HEK293 (cell line): ENCODE measurements around the gene MYO1B.

Source experiments
- CTCF ChIA-PET: fragments of 350-600 bp; formaldehyde crosslinking; extraction: SDS; loops from one replicate; lab custom pipeline; 2021; ENCODE audit warnings: antibody characterized with exemption; lab: Yijun Ruan, JAX
- POLR2A ChIA-PET: fragments of 300-600 bp; formaldehyde crosslinking; extraction: SDS; loops from one replicate; lab custom pipeline; 2020; ENCODE audit warnings: antibody characterized with exemption, inconsistent platforms; lab: Yijun Ruan, JAX
- H3K27ac ChIP-seq: fragments of 200-500 bp; sonication (Bioruptor generic); 2 replicates; pipeline ENCODE4 v1.5.1; 2014; ENCODE audit warnings: low read depth, low read length, control low read depth, inconsistent platforms; ENCODE audit errors: extremely low read depth
- H3K36me3 ChIP-seq, 2 experiments: fragments of 200-500 bp in 1 of 2; sonication (Bioruptor generic) in 1 of 2; 1 replicate in 1 of 2; 2 replicates in 1 of 2; pipeline ENCODE4 v1.5.1; 2014 to 2017; ENCODE audit warnings: inconsistent platforms in 2 of 2, low read length in 2 of 2; ENCODE audit not compliant: control insufficient read depth in 2 of 2, insufficient read depth in 1 of 2
- H3K4me1 ChIP-seq: fragments of 200-500 bp; sonication (Bioruptor generic); 2 replicates; pipeline ENCODE4 v1.5.1; 2014; ENCODE audit warnings: mild to moderate bottlenecking, low read length, inconsistent platforms; ENCODE audit not compliant: control insufficient read depth, insufficient read depth
- H3K4me3 ChIP-seq: 2 replicates; pipeline ENCODE4 v1.5.1; 2011; ENCODE audit warnings: low read depth, mild to moderate bottlenecking, control low read depth, low read length, moderate library complexity
- H3K9me3 ChIP-seq: fragments of 200-500 bp; sonication (Bioruptor generic); 2 replicates; pipeline ENCODE4 v1.5.1; 2014; ENCODE audit warnings: low read depth, low read length, inconsistent platforms; ENCODE audit not compliant: control insufficient read depth, insufficient read depth
- IKZF3 ChIP-seq: fragments of 450-650 bp; IDR thresholded peaks from 2 replicates; pipeline ENCODE4 v1.5.0; 2018; ENCODE audit warnings: missing biosample characterization, mild to moderate bottlenecking, missing genetic modification characterization, moderate library complexity
- KLF16 ChIP-seq: fragments of 450-650 bp; formaldehyde crosslinking; IDR thresholded peaks from 2 replicates; pipeline ENCODE4 v1.5.1; 2017; ENCODE audit warnings: missing biosample characterization, missing genetic modification characterization
- PRDM1 ChIP-seq: fragments of 450-650 bp; formaldehyde crosslinking; IDR thresholded peaks from 2 replicates; pipeline ENCODE4; 2016; ENCODE audit warnings: missing biosample characterization, missing genetic modification characterization
- SALL2 ChIP-seq: fragments of 450-650 bp; formaldehyde crosslinking; IDR thresholded peaks from 2 replicates; pipeline ENCODE4 v1.5.0; 2017; ENCODE audit warnings: missing biosample characterization, mild to moderate bottlenecking, missing genetic modification characterization, borderline replicate concordance
- ZBTB10 ChIP-seq: fragments of 450-650 bp; formaldehyde crosslinking; IDR thresholded peaks from 2 replicates; pipeline ENCODE4 v1.5.1; 2016; ENCODE audit warnings: missing biosample characterization, missing genetic modification characterization
- ZBTB20 ChIP-seq: fragments of 450-650 bp; formaldehyde crosslinking; IDR thresholded peaks from 2 replicates; pipeline ENCODE4 v1.5.1; 2016; ENCODE audit warnings: missing biosample characterization, missing genetic modification characterization
- ZEB2 ChIP-seq: fragments of 450-650 bp; formaldehyde crosslinking; IDR thresholded peaks from 2 replicates; pipeline ENCODE4 v1.5.1; 2016; ENCODE audit warnings: missing biosample characterization, missing genetic modification characterization
- ZNF596 ChIP-seq: fragments of 450-650 bp; IDR thresholded peaks from 2 replicates; pipeline ENCODE4 v1.5.0; 2018; ENCODE audit warnings: missing biosample characterization, mild to moderate bottlenecking, missing genetic modification characterization, moderate library complexity
- ZNF610 ChIP-seq: fragments of 450-650 bp; formaldehyde crosslinking; IDR thresholded peaks from 2 replicates; pipeline ENCODE4 v1.5.1; 2016; ENCODE audit warnings: missing biosample characterization, missing genetic modification characterization, borderline replicate concordance
- ZSCAN16 ChIP-seq: fragments of 450-650 bp; formaldehyde crosslinking; IDR thresholded peaks from 2 replicates; pipeline ENCODE4 v1.5.1; 2016; ENCODE audit warnings: missing biosample characterization, missing genetic modification characterization
- TF ChIP-seq, protein P1 (sequence below): fragments of 450-650 bp; IDR thresholded peaks from 2 replicates; pipeline ENCODE4 v1.5.1; 2018; ENCODE audit warnings: missing biosample characterization, mild to moderate bottlenecking, missing genetic modification characterization
- TF ChIP-seq, protein P2 (sequence below): fragments of 450-650 bp; formaldehyde crosslinking; IDR thresholded peaks from 2 replicates; pipeline ENCODE4 v1.5.1; 2016; ENCODE audit warnings: missing biosample characterization, missing genetic modification characterization
- TF ChIP-seq, protein P3 (sequence below): sonication (generic); formaldehyde crosslinking; IDR thresholded peaks from 2 replicates; pipeline ENCODE4 v1.8.1; 2022; ENCODE audit warnings: mild to moderate bottlenecking, moderate library complexity, missing genetic modification reagents

Gene MYO1B

DNA sequence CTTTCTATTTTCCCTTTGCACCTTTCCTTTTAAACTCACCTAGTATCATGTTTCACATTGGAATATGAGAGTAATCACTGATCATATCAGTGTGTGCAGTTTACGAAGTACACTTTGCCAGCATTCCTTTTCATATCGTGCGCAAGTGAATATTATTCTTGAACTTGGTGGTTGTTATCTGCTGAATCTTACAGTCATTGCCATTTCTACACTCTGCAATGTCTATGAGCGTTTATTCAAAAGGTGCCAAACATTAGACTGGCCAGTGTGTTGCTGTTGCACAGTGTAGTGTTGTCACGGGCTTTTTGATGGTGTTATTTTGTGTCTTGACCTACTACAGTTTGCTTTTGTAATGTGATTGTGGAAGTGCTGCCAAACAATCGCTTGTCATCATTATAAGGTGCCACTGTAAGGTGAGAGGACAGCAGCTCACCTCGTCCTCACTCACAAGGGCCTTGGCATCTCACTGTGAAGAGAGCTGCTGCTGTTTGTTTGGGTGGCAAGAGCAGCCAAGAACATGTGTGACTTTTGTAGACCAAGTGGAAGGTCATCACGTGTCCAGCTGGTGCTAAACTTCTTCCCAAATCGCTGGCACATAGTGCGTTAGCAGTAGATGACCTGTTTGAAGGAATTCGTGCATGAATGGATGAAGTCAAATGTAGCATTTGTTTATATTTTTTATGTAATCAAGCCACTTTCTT lies 113.3 kb downstream of the MYO1B start (continued):
- TF ChIP-seq ZBTB10 (no peak), KLF16 (no peak)
- TF ChIP-seq, protein P1, sequence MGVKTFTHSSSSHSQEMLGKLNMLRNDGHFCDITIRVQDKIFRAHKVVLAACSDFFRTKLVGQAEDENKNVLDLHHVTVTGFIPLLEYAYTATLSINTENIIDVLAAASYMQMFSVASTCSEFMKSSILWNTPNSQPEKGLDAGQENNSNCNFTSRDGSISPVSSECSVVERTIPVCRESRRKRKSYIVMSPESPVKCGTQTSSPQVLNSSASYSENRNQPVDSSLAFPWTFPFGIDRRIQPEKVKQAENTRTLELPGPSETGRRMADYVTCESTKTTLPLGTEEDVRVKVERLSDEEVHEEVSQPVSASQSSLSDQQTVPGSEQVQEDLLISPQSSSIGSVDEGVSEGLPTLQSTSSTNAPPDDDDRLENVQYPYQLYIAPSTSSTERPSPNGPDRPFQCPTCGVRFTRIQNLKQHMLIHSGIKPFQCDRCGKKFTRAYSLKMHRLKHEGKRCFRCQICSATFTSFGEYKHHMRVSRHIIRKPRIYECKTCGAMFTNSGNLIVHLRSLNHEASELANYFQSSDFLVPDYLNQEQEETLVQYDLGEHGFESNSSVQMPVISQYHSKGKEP (tag by site-specific recombination) = no peak
- TF ChIP-seq, protein P2, sequence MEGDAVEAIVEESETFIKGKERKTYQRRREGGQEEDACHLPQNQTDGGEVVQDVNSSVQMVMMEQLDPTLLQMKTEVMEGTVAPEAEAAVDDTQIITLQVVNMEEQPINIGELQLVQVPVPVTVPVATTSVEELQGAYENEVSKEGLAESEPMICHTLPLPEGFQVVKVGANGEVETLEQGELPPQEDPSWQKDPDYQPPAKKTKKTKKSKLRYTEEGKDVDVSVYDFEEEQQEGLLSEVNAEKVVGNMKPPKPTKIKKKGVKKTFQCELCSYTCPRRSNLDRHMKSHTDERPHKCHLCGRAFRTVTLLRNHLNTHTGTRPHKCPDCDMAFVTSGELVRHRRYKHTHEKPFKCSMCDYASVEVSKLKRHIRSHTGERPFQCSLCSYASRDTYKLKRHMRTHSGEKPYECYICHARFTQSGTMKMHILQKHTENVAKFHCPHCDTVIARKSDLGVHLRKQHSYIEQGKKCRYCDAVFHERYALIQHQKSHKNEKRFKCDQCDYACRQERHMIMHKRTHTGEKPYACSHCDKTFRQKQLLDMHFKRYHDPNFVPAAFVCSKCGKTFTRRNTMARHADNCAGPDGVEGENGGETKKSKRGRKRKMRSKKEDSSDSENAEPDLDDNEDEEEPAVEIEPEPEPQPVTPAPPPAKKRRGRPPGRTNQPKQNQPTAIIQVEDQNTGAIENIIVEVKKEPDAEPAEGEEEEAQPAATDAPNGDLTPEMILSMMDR (tag by site-specific recombination) = no peak

DNA sequence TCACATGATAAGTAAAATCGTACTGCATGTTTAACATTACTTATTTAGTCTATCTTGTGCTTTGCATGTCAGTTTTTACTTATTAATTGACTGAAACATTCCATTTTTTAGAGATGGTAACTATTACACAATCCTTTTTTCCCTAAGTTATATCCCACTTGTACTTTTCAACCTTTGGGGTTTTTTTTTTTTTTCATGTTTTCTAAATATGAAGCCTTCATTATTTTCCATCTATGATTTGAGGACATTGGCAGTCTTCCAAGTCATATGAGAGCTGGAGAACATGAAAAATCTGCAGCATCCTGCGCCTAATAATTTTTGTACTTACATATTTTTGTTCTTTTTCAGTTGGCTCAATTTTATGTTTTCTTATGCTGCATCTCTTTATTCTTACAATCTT lies 113.9 kb downstream of the MYO1B start:
- no peak overlapping the region for H3K27ac ChIP-seq
- POLR2A ChIA-PET = interaction anchor here (0.6 kb wide), 1 partner anchor 20 kb away, joined by 4 read pairs; no protein-coding TSS in a partner anchor
- CTCF ChIA-PET = interaction anchor here (2.5 kb wide), 1 partner anchor 141 kb away, joined by 6 read pairs; no protein-coding TSS in a partner anchor
- H3K9me3 ChIP-seq = no peaks in the 10 kb centered on the region
- peaks cover 0 to 21% of the 10 kb centered on the region in 2 experiments; a peak in 1 of 3 replicates for H3K36me3 ChIP-seq
- H3K4me1 ChIP-seq = peaks cover 13% of the 10 kb centered on the region
- TF ChIP-seq ZNF610 = no peak
- H3K4me3 ChIP-seq = no peak overlapping the region

DNA sequence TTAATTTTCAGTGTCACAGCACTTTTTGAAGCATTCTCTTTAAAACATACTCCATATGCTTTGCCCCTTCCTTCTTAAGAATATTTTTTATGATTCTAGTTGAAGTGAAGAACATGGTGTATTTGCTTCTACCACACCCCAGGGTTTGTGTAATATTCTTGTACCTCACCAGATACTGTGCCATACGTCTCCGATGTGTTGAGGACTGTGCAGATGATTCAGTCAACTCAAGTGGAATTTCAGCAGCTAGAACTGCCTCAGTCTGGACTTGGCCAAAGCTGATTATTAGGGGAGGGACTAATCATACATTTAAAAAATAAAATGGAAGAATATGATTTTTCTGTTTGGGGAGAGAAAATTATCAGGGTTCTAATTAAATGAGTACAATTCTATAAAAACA lies 115.7 kb downstream of the MYO1B start:
- ChIA-PET POLR2A (no interaction called here), CTCF (interaction anchor here (1.1 kb wide), 1 partner anchor 143 kb away, joined by 3 read pairs; no protein-coding TSS in a partner anchor)
- Histone ChIP-seq H3K9me3 (no peaks in the 10 kb centered on the region), H3K27ac (no peak overlapping the region), H3K36me3 (peaks cover 0 to 23% of the 10 kb centered on the region in 2 experiments; a peak in 1 of 3 replicates), H3K4me1 (peaks cover 13% of the 10 kb centered on the region), H3K4me3 (no peak overlapping the region)
- TF ChIP-seq ZNF596 (tag by site-specific recombination) = no peak
- TF ChIP-seq ZEB2 = no peak
- TF ChIP-seq, protein P3, sequence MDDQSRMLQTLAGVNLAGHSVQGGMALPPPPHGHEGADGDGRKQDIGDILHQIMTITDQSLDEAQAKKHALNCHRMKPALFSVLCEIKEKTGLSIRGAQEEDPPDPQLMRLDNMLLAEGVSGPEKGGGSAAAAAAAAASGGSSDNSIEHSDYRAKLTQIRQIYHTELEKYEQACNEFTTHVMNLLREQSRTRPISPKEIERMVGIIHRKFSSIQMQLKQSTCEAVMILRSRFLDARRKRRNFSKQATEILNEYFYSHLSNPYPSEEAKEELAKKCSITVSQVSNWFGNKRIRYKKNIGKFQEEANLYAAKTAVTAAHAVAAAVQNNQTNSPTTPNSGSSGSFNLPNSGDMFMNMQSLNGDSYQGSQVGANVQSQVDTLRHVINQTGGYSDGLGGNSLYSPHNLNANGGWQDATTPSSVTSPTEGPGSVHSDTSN = no peak
- TF ChIP-seq SALL2 = no peak
- TF ChIP-seq PRDM1 = no peak
- TF ChIP-seq ZSCAN16 (tag by site-specific recombination) = no peak
- no peak for TF ChIP-seq ZBTB20 (tag by site-specific recombination)
- TF ChIP-seq IKZF3 = no peak
- no peak for TF ChIP-seq ZBTB10
- TF ChIP-seq, protein P1 (tag by site-specific recombination) = no peak
